HG02884 (cell line): ENCODE results near the gene SMARCB1.

ENCODE experiments used
- ATAC-seq: cut with Tn5 transposase; IDR thresholded peaks from one replicate; pipeline ENCODE4 v1.9.1; 2021; ENCODE audit warnings: mild to moderate bottlenecking, moderate library complexity; ENCODE audit not compliant: unreplicated experiment

SMARCB1 gene

DNA sequence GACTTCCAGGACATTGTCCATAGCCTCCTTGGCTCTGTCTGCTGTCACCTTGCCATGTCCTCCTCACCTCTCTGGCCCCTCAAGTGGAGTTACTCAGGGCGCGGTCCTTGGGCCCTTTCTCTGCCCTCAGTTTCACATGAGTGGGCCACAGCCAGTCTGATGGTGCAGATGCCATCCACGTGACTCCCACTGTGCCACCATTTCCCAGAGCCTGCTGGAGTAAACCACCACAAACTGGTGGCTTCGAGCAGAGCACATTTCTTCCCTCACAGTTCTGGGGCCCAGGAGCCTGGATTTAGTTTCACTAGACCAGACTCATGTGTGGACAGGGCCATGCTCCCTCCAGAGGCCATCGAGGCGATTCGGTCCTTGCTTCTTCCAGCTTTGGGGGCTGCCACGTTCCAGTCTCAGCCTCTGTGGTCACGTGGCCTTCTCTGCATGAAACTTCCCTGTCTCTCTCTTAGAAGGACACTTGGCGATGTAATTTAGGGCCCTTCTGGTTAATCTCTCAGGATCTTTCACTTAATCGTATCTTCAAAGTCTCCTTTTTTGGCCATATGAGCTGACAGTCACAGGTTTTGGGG, 14.6 kb downstream of the SMARCB1 start:
- no peak for ATAC-seq

DNA sequence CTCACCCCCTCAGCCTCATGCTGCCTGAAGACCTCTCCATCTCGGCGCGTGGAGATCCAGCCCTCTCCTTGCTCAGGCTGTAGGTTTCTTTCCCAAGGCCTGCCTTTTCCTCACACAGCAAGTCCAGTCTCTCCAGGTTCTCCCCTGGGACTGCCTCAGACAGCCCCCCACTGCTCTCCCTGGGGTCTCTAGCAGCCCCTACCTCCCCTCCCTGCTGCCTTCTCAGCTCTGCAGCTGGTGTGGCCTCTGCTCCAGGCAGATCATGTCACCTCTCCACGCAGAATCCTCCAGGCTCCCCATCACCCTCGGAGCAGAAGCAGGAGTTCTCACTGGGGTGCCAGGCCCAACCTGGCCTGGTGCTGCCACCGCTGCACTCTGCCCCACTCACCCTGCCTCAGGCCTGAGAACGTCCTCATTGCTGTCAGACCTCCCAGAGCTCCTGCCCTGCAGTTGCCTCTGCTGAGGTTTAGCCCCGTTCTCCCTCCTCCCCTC, 15.2 kb downstream of the SMARCB1 start:
- no peak for ATAC-seq

DNA sequence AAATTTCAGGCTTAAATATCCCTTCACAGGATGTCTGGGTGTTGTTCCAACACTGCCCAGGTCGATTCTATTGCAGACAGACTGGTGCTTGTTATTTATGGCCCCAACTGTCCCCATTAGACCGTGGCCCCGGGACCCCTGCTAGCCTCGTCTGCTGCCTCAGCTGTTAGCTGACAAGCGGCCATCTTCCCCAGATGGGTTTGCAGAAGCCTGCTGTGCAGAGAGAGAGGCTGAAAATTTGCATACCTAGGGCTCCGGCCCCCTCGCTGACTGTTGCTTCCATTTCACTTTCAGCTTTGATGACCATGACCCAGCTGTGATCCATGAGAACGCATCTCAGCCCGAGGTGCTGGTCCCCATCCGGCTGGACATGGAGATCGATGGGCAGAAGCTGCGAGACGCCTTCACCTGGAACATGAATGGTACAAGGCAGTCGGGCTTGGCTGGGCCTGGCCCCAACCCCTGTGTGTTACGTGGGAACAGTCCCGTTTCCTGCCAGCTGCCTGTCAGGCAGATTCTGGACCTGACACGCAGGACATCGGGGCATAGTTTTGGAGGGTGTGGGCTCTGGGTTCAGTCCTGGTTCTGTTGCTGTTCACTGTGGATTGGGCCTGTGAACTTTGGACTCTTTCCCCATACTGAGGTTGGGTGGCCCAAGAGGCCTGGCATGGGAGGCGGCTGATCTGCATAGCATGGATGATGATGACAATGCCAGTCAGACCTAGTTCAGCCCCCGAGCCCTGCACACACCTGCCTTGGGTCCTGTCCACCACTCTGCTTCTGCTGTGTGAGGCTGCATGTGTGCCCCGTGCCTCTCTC, 16.4 kb downstream of the SMARCB1 start:
- no peak for ATAC-seq

DNA sequence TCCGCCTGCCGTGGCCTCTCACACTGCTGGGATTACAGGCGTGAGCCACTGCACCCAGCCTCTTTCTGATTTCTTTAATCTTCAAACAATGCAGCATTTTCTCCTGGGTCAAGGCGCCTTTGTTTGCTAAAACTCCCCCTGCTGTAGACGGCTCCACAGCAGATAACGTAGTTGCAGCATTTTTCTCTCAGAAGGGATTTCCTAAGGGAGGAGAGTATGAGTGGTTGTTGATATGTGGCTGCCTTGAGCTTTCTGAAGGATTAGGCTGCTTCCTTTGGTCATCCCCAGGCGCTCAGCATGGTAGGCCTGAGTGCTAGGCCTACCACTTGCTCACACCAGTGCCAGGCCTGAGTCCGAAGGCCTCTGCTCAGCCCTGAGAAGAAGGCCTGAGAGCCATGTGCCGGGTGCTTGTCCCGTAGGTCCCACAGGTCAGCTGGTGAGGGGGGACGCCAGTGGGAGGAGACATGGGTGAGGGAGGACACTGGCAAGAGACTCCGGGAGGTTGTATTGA, 18.1 kb downstream of the SMARCB1 start:
- ATAC-seq = no peak

DNA sequence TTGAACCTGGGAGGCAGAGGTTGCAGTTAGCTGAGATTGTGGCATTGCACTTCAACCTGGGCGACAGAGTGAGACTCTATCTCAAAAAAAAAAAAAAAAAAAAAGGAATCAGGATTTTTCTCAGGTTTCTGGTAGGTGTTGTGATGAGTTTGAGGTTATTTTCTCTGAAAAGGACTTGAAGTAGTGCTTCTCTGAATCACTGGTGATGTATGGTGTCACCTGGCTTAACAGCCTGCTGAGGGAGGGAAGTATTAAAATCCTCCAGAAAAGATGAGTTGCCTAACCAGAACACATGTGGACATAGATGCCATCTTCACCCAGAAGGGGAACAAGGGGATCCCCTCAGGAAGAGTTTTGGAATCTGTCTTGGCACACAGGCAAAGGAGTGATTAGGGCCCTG, 20.1 kb downstream of the SMARCB1 start:
- no peak for ATAC-seq

DNA sequence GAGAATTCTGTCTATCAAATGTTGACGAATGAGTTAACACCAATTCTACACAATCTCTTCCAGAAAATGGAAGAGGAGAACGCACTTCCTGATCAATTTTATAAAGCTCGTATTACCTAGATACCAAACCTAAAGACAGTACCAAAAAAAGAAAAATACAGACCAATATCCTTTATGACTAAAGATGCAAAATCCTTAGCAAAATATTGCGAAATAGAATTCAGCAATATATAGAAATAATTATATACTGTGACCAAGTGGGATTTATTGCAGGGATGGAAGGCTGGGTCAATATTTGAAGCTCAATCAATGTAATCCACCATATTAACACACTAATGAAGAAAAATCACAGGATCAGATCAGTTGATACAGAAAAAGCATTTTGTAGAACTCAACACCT, 25.6 kb downstream of the SMARCB1 start:
- ATAC-seq = no peak

DNA sequence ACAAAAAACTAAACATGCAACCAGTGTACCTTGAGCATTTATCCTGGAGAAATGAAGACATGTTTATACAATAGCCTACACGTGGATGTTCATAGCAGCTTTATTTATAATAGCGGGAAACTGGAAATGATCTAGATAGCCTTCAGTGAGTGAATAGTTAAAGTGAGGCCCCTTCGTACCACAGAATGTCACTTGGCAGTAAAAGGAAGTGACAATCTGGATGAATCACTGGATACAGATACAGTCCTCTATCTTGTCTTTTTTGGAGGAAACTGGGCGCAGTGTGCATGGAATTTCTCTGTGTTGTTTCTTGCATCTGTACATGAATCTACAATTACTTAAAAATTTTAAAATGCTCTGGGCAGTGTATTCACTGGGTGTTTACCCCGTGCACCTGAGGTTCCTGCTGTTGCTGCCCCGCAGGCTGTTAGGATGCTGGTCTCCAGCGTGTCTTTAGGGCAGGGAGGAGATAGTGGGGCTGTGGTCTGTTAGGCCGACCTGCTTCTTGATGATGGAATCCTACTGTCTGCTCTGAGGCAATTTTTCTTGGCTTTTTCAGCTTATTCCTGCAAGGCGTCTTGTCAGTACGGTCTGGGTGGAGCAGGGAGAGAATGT, 28.9 kb downstream of the SMARCB1 start:
- ATAC-seq = no peak

DNA sequence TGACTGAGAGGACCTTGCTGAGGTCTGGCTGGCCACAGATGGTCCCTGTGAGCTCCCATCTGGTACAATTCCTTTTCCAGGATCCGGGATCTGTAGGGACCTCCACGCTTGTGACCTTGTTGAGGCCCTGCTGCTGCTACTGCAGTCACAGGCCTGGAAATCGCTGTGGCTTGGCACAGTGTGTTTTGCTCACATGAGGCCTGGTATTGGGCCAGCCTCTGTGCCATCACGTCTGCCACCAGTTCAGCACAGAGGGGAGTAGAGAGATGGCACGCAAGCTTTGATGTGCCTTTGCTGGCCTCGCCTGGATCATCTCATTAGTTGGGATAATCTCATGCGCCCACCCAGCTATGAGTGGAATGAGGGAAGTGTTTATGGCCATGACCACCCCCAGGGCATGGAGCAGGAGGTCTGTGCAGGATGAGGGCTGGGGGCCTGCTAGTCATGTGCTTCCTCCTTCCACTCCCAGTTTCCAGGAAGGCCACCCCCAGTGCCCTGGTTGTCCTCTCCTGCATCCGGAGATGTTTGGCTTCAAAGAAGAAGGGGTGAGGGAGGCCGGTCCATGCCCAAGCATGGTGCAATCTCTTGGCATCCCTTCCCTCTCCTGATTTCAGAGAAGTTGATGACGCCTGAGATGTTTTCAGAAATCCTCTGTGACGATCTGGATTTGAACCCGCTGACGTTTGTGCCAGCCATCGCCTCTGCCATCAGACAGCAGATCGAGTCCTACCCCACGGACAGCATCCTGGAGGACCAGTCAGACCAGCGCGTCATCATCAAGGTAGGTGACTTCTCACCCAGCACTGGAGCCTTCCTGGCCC, 29.6 kb downstream of the SMARCB1 start:
- no peak for ATAC-seq

DNA sequence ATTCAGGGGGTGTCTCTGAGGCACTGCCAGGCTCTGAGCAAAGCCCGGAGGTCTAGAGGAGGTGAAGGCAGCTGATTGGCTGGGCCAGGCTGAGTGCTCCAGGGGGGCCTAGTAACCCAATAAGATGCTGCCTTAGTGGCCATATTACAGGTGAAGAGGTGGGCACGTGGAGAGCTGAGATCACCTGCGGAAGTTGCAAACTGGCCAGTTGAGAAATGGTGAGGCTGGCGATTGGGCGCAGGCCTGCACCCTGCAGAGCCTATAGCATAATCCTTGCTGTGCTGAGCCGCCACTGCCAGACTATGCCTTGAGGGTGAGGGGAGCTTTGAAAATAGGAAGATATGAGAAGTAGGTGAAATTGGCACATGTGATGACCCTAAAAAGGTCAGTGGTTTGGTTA, 30.4 kb downstream of the SMARCB1 start:
- ATAC-seq = no peak

DNA sequence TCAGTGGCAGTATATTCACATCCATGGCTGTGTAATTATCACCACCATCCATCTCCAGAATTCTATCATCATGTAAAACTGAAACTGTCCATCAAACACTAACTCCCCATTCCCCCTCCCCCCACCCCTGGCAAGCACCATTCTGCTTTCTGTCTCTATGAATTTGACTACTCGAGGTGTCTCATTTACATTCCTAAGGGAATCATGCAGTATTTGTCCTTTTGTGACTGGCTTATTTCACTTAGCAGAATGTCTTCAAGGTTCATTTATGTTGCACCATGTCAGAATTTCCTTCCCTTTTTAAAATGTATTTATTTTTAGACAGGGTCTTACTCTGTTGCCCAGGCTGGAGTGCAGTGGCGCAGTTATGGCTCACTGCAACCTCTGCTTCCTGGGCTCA, 31.8 kb downstream of the SMARCB1 start:
- ATAC-seq = no peak

DNA sequence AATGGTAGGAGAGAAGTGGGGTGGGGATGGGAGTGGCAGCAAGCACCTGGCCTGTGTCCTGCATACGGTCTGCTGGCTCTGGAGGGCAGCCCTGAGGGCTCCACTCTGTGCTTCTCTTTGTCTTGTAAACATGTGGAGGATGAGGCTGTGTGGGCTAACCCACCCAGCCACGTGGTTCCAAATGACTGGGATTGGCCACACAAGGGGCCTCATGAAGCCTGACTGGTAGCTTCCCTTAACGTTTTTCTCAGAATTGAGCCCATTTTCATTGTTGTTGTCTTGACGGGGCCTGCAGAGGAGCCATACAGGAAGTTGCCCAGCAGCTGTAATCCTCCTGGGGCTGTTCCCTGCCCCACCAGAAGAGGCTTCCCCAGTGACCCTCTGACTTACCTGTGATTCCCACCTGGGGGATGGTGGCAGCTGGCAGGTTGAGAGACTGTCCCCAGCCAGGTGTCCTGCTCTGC, 34.0 kb downstream of the SMARCB1 start:
- no peak for ATAC-seq

DNA sequence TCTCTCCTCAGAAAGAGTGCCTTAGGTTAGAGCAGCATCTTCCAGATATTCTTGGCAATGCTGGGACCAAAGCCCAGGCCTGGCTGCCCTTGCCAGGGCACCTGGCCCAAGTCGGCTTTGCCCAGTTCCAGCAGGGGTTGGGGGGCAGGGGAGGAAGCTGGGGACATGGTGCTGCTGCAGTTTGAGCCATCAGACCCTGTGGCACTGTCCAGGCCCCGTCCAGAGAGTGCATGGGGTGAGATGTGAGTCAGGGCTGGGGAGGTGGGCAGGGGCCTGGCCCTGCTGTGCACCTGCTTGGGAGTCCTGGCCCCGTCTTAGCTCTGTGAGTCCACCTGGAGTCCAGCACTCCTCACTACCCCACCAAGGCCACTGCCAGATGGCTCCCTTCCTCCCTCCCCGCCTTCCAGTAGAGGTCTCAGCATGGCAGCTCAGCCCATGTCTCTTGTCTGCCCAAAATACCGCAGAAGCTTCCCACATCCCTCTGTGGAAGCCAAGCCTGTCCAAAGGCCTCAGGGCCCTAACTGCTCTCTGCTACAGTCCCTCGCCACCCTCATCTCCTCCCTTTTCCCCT, 35.4 kb downstream of the SMARCB1 start:
- ATAC-seq = no peak

DNA sequence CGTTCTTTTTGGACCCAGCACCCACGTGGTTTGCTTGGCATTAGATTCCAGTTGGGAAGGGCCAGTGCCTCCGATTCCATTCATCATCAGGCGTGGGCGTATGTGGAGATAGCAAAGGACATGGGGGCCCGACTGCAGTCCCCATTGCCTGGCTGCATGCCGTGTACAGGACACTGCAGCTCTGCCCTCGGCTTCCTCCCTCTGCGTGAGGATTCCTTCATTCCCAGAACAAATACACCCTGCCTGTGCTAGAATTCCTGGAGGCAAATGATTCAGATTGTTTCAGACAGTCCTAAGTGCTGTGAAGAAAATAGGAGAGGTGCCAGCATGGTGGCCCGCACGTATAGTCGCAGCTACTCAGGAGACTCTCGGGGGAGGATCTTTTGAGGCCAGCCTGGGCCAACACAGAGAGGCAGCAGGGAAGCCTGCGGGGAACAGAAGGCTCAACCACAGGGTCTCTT, 36.6 kb downstream of the SMARCB1 start:
- ATAC-seq = no peak

DNA sequence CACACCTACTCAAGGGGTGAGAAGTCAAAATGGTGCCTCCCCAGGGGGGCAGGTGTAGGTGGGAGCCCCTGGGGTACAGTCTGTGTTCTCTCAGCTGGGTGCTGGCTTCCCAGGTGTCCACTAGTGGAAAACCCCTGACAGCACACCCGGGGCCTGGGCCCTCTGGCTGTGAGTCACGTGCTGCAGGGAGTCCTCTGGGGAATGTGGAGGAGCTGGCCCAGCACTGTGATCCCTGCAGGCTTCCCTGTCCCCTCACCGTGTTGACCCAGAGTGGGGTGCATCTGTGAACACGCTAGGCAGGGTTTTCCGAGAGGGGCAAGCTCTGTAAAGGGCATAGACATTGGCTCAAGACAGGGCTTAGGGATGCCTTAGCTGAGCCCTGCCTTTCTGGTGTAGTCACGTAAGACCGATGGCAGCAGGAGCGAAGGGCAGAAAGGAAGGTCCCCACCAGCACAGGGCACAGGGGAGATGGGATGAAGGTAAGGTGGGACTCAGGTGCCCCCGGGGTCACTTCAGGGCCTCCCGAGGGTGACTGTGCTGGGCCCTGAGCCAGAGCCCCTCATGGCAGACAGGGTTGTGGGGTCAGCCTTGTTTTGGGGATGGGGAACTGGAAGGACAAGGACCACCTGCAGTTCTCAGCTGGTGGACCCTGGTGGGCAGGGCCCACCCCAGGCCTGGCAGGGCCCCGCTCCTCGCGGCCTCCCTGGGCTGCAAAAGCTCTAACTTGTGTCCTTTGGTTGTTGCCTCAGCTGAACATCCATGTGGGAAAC, 37.9 kb downstream of the SMARCB1 start:
- ATAC-seq = no peak

DNA sequence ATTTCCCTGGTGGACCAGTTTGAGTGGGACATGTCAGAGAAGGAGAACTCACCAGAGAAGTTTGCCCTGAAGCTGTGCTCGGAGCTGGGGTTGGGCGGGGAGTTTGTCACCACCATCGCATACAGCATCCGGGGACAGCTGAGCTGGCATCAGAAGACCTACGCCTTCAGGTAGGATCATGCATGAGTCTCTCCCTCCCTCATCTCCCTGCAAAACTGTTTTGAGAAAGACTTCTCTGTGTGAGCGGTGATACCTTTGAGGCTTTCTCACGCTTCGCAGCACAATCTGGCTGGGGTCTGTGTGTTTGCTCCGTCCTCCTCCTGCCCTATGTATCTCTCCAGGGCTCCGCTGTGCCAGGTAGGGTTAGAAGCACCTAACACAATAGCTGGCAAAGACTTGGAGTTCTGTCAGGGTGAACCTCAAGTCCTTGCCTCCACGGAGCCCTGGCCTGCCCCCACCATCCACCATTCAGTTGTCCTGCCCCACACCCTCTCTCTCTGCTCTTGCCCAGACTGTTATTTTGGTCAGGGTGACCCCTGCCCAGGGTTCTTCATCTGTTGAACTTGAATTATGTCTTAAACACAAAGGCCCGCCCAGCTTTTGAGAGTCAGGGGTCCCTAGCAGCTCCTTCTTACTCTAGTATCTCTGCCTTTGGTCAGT, 38.6 kb downstream of the SMARCB1 start:
- no peak for ATAC-seq

DNA sequence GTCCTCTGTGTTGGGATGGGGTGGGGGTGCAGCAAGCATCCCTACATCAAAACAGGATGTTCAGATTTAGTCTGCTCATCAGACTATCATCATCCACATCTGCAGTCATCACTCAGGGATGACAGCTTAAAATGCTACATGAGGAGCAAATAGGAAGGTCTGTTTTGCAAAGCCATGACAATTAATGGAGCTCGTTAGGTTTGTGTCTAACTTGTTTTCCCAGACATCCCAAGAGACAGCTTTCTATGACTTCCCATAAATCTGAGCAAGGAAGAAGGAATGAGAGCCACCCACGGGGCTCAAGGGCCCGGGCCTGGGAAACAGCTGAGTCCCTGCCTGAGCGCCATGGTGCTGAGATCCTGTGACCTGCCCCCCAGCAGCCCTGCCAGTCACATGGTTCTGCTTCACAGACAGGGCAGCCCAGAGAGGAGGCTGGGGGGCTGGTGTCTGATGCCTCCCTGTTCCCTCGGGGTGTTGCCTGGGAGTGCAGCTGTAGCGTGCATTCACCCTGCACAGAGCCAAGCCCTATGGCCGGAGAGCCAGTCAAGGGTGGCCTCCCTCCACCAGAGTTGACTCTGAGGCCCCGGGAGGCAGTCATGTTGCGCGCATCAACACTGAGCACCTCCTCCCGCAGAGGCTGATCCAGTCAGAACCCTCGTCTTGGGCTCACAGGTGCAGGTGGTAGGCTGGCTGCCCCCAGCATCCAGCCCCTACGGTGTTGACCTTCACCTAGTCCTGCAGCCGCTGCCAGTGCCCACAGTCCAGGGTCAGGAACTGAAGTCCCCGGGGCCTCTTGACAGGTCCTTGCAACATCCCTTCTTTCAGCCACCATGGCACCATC, 40.0 kb downstream of the SMARCB1 start:
- ATAC-seq = no peak

DNA sequence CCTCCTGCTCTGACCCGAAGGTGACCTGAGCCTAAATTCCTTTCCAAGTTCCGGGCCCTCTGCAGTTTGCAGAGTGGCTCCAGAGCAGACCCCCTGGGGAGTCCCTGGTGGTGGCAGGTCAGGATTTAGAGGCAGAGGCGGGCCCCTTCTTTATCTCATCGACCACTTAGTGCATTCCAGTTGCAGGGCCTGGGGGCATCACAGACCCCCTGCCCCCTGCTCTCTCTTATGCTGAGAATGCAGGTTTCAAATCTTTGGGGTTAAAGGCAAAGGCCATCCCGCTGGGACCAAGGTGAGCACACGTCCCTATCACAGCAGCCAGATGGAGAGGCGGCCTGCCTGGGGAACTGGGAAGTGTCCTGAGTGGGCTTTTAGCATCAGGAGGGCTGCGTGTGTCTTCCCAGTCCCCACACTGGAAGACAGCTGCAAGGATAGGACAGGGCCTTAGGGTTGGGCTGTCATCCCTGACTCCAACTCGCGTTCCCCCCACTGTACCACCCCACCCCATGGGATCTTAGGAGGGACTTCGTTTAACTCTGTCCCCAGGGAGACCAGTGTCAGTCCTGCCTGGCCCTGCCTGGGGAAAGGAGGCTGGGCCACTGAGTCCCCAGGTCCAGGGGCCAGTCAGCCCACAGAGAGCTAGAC, 40.7 kb downstream of the SMARCB1 start:
- no peak for ATAC-seq
